Umbilical cord (tissue), 2 donors: ENCODE results near the gene RASGRP4. TPM values are rescaled to one million over a fixed set of nuclear protein-coding genes. Genes with fewer than 3 reads are reported as not detected.
"Not testable (repeated sequence)": the region's sequence is repeated elsewhere in the genome, so short reads cannot be mapped to it uniquely, and the experiment has no call there.

Source experiments
- DNase-seq: peaks from one replicate; pipeline ENCODE4 v3.0.0-alpha.2; 2015; ENCODE audit warnings: low spot score
- total RNA-seq: library from RNA; depleted of rRNA; stranded (reverse); fragments of >200 nt; gene quantifications from one replicate; pipeline ENCODE4 v1.2.3, GENCODE V29; 2014; ENCODE audit warnings: low replicate concordance; ENCODE audit not compliant: insufficient read depth

The RASGRP4 gene
- 0.96 TPM for total RNA-seq

GRCh38 chr19:38425810-38426466, at the start of gene RASGRP4:
RASGRP4 (minus strand) TSS chr19:38426219; CDS start chr19:38426091, 128 bp downstream.
- DNase-seq: no peak

GRCh38 chr19:38475176-38475575, 49.2 kb upstream of the RASGRP4 start:
- no peak for DNase-seq

GRCh38 chr19:38473201-38473600, 47.2 kb upstream of the RASGRP4 start:
- DNase-seq: no peak

- not testable (repeated sequence) for DNase-seq
Observed at GRCh38 chr19:38472725-38473124, 46.7 kb upstream of the RASGRP4 start.

- no peak for DNase-seq
Observed at GRCh38 chr19:38470788-38471480, 44.9 kb upstream of the RASGRP4 start.

- DNase-seq: no peak
Observed at GRCh38 chr19:38469151-38469550, 43.1 kb upstream of the RASGRP4 start.

- no peak for DNase-seq
Observed at GRCh38 chr19:38467541-38468525, 41.8 kb upstream of the RASGRP4 start.

- DNase-seq: no peak
Observed at GRCh38 chr19:38466050-38466449, 40.0 kb upstream of the RASGRP4 start.

- no peak for DNase-seq
Observed at GRCh38 chr19:38464421-38465082, 38.5 kb upstream of the RASGRP4 start.

GRCh38 chr19:38463365-38463764, 37.3 kb upstream of the RASGRP4 start:
- DNase-seq: no peak

- no peak for DNase-seq
Observed at GRCh38 chr19:38458991-38459390, 33.0 kb upstream of the RASGRP4 start.

- DNase-seq: no peak
Observed at GRCh38 chr19:38457690-38458405, 31.8 kb upstream of the RASGRP4 start.

- no peak for DNase-seq
Observed at GRCh38 chr19:38457202-38457601, 31.2 kb upstream of the RASGRP4 start.

GRCh38 chr19:38455031-38455430, 29.0 kb upstream of the RASGRP4 start:
- DNase-seq: peak; percentile 28

GRCh38 chr19:38453596-38453995, 27.6 kb upstream of the RASGRP4 start:
- no peak for DNase-seq

GRCh38 chr19:38452430-38453366, 26.7 kb upstream of the RASGRP4 start:
- no peak for DNase-seq

- DNase-seq: no peak
Observed at GRCh38 chr19:38451629-38452028, 25.6 kb upstream of the RASGRP4 start.

- no peak for DNase-seq
Observed at GRCh38 chr19:38451036-38451435, 25.0 kb upstream of the RASGRP4 start.

- no peak for DNase-seq
Observed at GRCh38 chr19:38449518-38449917, 23.5 kb upstream of the RASGRP4 start.

GRCh38 chr19:38448225-38448624, 22.2 kb upstream of the RASGRP4 start:
- DNase-seq: no peak
